ENCODE measurements around the gene SLC22A17. TPM values are rescaled to one million over a fixed set of nuclear protein-coding genes. Genes with fewer than 3 reads are reported as not detected.

SLC22A17 gene
- total and polyA plus RNA-seq, 9 of the 15 experiments (the other 6 are each of a cell fraction or from before 2014, with no cell fraction given), result 0.07 to 0.09 TPM; not detected in 7

- peak; percentile 27 for TF ChIP-seq TCF3 (CRISPR knock-in tag; IDR thresholded peaks at IDR 0.05)
- TF ChIP-seq, protein P1, sequence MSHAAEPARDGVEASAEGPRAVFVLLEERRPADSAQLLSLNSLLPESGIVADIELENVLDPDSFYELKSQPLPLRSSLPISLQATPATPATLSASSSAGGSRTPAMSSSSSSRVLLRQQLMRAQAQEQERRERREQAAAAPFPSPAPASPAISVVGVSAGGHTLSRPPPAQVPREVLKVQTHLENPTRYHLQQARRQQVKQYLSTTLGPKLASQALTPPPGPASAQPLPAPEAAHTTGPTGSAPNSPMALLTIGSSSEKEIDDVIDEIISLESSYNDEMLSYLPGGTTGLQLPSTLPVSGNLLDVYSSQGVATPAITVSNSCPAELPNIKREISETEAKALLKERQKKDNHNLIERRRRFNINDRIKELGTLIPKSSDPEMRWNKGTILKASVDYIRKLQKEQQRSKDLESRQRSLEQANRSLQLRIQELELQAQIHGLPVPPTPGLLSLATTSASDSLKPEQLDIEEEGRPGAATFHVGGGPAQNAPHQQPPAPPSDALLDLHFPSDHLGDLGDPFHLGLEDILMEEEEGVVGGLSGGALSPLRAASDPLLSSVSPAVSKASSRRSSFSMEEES (CRISPR knock-in tag; IDR thresholded peaks at IDR 0.05), result peak; percentile 98
- no peak for TF ChIP-seq E4F1 (CRISPR knock-in tag; IDR thresholded peaks at IDR 0.05; ENCODE audit: borderline replicate concordance)
- peak; percentile 44 for TF ChIP-seq E2F8 (IDR thresholded peaks at IDR 0.05; ENCODE audit: low read depth, partially characterized antibody)
- TF ChIP-seq RBM25 (IDR thresholded peaks at IDR 0.05; ENCODE audit: low read depth, low read length, severe bottlenecking), result peak; percentile 15
- no peak for TF ChIP-seq RBM14 (IDR thresholded peaks at IDR 0.05; ENCODE audit: borderline replicate concordance, insufficient read depth, low read depth, low read length)
- peak; percentile 86 for TF ChIP-seq HNRNPLL (IDR thresholded peaks at IDR 0.05; ENCODE audit: low read depth, low read length, poor library complexity, severe bottlenecking)
- peak; percentile 98 for TF ChIP-seq TOE1 (IDR thresholded peaks at IDR 0.05; ENCODE audit: borderline replicate concordance)
- no peak for TF ChIP-seq TOE1 (CRISPR knock-in tag; IDR thresholded peaks at IDR 0.05; ENCODE audit: borderline replicate concordance, low read depth)
- peak; percentile 59; the same call in 1 of the 2 replicates for TF ChIP-seq DMBX1 (CRISPR knock-in tag; IDR thresholded peaks at IDR 0.05; ENCODE audit: borderline replicate concordance)
- TF ChIP-seq HDAC2 (IDR thresholded peaks at IDR 0.05), result peak; percentile 53; the same call in 1 of the 2 replicates
- TF ChIP-seq, protein P2, sequence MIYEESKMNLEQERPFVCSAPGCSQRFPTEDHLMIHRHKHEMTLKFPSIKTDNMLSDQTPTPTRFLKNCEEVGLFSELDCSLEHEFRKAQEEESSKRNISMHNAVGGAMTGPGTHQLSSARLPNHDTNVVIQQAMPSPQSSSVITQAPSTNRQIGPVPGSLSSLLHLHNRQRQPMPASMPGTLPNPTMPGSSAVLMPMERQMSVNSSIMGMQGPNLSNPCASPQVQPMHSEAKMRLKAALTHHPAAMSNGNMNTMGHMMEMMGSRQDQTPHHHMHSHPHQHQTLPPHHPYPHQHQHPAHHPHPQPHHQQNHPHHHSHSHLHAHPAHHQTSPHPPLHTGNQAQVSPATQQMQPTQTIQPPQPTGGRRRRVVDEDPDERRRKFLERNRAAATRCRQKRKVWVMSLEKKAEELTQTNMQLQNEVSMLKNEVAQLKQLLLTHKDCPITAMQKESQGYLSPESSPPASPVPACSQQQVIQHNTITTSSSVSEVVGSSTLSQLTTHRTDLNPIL (CRISPR knock-in tag; IDR thresholded peaks at IDR 0.05), result no peak
- TF ChIP-seq GATAD2A (IDR thresholded peaks at IDR 0.05), result peak; percentile 54; the same call in 1 of the 2 replicates
- no peak for TF ChIP-seq U2AF1 (optimal IDR thresholded peaks at IDR 0.05; ENCODE audit: low read depth, low read length)
- TF ChIP-seq RB1 (IDR thresholded peaks at IDR 0.05; ENCODE audit: low read depth), result peak; percentile 98
- peak; percentile 88 for TF ChIP-seq ZNF644 (tag; IDR thresholded peaks at IDR 0.05; ENCODE audit: low read depth)
- no peak for TF ChIP-seq BRF1 (IDR thresholded peaks at IDR 0.05; ENCODE audit: borderline replicate concordance, extremely low read depth, insufficient read length)
- TF ChIP-seq KDM2B (CRISPR knock-in tag; IDR thresholded peaks at IDR 0.05), result peak; percentile 72; the same call in 1 of the 2 replicates
- TF ChIP-seq ZBTB17 (CRISPR knock-in tag; IDR thresholded peaks at IDR 0.05), result 0 out of 2 replicates have a peak, but pooled peaks have one; percentile 24
Observed at GRCh38 chr14:23301288-23301968, 51.3 kb downstream of the SLC22A17 start (continued).
